Astrocyte of the spinal cord (primary cell): ENCODE results near the gene ZNF697.

ENCODE experiments used
- DNase-seq: peaks from one replicate; pipeline ENCODE4 v3.0.0; 2011; ENCODE audit warnings: low read depth, low spot score
- H3K4me3 ChIP-seq: 2 replicates; pipeline ENCODE4 v1.5.1; 2011; ENCODE audit warnings: low read depth, mild to moderate bottlenecking, low read length, moderate library complexity
- in situ Hi-C: cut with HindIII; loops from 2 replicates; pipeline ENCODE4 v1.10.0; 2017; ENCODE audit warnings: low sequenced_read_pairs
- TF ChIP-seq, protein P1 (sequence below): IDR thresholded peaks from 2 replicates; pipeline ENCODE4 v1.5.1; 2012; ENCODE audit warnings: low read depth, mild to moderate bottlenecking, low read length, inconsistent platforms

The ZNF697 gene

DNA sequence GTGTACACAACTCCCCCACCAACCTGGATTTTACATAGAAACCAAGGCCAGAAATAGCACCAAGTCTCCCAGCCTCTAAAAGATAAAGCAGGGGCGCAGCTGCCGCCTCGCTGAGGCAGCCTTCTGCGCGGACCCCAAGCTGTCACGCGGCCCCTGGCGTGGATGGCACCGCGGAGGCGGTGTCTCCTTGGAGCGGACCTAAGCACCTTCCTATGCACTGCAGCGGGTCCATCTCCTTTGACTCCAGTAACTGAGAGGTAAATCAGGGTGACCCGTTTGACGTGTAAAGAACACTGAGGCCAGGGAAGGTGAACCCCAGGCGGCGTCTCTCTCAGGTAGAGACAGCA, 17.0 kb downstream of the ZNF697 start:
- no peak for DNase-seq
- TF ChIP-seq, protein P1, sequence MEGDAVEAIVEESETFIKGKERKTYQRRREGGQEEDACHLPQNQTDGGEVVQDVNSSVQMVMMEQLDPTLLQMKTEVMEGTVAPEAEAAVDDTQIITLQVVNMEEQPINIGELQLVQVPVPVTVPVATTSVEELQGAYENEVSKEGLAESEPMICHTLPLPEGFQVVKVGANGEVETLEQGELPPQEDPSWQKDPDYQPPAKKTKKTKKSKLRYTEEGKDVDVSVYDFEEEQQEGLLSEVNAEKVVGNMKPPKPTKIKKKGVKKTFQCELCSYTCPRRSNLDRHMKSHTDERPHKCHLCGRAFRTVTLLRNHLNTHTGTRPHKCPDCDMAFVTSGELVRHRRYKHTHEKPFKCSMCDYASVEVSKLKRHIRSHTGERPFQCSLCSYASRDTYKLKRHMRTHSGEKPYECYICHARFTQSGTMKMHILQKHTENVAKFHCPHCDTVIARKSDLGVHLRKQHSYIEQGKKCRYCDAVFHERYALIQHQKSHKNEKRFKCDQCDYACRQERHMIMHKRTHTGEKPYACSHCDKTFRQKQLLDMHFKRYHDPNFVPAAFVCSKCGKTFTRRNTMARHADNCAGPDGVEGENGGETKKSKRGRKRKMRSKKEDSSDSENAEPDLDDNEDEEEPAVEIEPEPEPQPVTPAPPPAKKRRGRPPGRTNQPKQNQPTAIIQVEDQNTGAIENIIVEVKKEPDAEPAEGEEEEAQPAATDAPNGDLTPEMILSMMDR: no peak
- in situ Hi-C loops: no loop called here
- H3K4me3 ChIP-seq: no peak overlapping the region

DNA sequence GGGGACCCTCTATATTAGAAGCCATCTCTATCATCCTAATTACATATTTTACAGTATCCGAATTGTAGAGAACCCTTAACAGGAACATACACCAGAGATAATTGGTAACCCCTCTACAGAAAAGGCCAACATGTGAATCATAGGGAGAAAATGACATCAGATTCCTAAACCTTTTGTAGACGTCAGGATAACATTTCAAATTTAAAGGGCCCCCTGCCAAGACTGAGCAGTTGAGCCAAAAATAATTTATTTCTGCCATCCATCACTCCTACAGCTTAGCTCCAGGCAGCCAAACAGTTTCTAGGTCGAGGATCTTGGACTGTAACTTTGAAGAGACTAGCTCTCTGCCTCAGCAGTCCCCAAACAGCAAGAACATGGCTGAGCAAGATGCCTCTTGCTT, 21.2 kb downstream of the ZNF697 start:
- in situ Hi-C loops: no loop called here
- DNase-seq: peak; percentile 55
- H3K4me3 ChIP-seq: no peak overlapping the region
- TF ChIP-seq, protein P1: no peak

DNA sequence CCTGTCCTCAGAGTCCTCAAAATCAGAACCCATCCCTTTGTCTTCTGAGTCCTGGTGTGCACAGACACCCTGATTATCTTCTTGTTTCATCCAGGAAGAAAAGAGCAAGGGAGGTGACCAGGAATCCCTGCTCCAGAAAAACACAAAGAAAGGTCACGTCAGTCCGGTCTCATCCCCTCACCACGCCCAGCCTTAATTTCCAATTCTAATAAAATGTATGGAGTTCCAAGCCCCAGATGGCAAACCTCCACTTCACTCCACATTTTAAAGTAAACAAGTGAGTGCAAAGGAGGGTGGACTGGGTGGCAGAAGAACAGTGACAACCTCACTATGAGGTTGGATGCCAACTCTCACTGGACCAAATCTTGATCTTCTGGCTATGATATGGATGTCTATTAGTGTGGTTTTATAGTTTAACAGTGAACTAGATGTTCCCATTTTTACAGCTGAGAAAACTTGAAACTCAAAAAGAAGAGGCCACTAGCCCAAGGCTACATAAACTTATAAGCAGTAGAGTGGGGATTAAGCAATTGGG, 22.0 kb downstream of the ZNF697 start:
- no peak overlapping the region for H3K4me3 ChIP-seq
- TF ChIP-seq, protein P1: no peak
- in situ Hi-C loops: no loop called here
- DNase-seq: no peak

DNA sequence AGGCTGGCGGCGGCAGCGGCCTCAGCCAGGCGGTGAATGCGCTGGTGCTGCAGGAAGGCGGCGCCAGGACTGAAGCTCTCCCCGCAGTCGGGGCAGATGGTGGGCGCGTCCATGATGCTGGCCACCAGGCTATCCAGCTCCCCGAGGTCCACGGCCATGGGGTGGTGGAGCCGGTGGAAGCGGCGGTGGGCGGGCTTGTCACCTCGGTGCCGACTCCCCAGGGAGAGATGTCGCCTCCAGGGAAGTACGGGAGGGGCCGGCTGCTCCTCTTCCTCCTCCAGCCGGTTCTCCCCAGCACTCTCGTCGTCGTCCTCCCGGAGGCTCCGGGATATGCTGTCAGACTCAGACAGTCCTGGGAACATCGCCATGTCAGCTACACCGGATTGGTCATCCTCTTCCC, 24.4 kb downstream of the ZNF697 start:
- in situ Hi-C loops: no loop called here
- TF ChIP-seq, protein P1: no peak
- H3K4me3 ChIP-seq: no peak overlapping the region
- no peak for DNase-seq

DNA sequence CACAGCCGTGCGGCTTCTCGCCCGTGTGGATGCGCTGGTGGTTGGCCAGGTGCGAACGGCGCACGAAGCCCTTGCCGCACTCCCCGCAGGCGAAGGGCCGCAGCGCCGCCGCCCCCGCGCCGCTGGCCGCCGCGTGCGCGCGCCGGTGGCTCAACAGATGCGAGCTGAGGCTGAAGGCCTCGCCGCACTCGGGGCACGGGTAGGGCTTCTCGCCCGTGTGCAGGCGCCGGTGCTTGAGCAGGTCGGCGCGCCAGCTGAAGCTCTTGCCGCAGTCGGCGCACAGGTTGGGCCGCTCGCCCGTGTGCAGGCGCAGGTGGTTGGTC, 24.9 kb downstream of the ZNF697 start:
- H3K4me3 ChIP-seq: no peak overlapping the region
- TF ChIP-seq, protein P1: no peak
- no peak for DNase-seq
- in situ Hi-C loops: no loop called here

DNA sequence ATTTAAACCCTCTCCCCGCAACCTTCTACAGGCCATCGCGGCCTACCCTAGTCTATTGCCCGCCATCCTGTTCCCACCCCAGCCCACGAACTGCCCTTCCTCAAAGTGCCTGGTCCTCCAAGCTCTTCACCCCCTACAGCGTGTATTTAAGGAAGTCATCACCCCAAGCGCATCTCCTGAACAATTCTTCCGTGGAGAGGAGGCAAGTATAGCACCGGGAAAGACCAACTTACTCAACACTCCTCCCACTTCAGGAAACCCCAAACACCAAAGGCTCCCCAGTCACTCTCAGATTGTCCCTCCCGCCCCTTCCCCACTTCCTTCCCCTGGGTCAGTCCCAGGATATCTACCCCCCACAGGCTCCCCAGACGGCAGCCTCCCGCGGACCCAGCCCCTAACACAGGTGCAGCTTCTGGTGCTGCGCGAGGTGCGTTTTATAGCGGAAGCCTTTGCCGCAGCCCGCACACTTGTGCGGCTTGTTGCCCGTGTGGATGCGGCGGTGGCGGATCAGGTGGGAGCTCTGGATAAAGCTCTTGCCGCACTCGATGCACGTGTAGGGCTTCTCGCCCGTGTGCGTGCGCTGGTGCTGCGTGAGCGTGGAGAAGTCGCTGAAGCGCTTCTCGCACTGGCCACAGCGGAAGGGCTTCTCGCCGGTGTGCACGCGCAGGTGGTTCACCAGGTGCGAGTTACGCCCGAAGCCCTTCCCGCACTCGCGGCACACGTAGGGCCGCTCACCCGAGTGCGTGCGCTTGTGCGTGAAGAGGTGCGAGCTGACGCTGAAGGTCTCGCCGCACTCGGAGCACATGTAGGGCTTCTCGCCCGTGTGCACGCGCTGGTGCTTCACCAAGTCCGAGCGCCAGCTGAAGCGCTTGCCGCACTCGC, 25.5 kb downstream of the ZNF697 start:
- DNase-seq: no peak
- in situ Hi-C loops: no loop called here
- TF ChIP-seq, protein P1: no peak
- no peak overlapping the region for H3K4me3 ChIP-seq
